Activated CD4-positive, alpha-beta T cell treated with anti-CD3 and anti-CD28 coated beads, Interleukin-2, amount 10 ng/mL, durations not matched to agents 7 days and 5 days (primary cell): ENCODE results near the gene MPV17L2. TPM values are rescaled to one million over a fixed set of nuclear protein-coding genes. Genes with fewer than 3 reads are reported as not detected.

Experiments
- CTCF ChIA-PET: fragments of 350-600 bp; sonication (Branson Sonifier 250); formaldehyde crosslinking; loops from one replicate; lab custom pipeline; 2021; ENCODE audit warnings: antibody characterized with exemption; lab: Charles Lee
- POLR2A ChIA-PET: fragments of 350-600 bp; sonication (Branson Sonifier 250); formaldehyde crosslinking; loops from one replicate; lab custom pipeline; 2021; ENCODE audit warnings: antibody characterized with exemption; lab: Charles Lee
- DNase-seq: peaks from one replicate; pipeline ENCODE4 v3.0.0-alpha.2; 2020
- H3K27ac Mint-ChIP-seq: one replicate; pipeline ENCODE4 v1.8.0; 2021; ENCODE audit warnings: mild to moderate bottlenecking, moderate library complexity, mixed read lengths
- H3K27me3 Mint-ChIP-seq: one replicate; pipeline ENCODE4 v1.8.0; 2021; ENCODE audit warnings: mixed read lengths
- H3K36me3 Mint-ChIP-seq: one replicate; pipeline ENCODE4 v1.8.0; 2021; ENCODE audit warnings: low read depth, mixed read lengths
- H3K4me1 Mint-ChIP-seq: one replicate; pipeline ENCODE4 v1.8.0; 2021; ENCODE audit warnings: mixed read lengths
- H3K4me3 Mint-ChIP-seq: one replicate; pipeline ENCODE4 v1.8.0; 2021; ENCODE audit warnings: mild to moderate bottlenecking, moderate library complexity, mixed read lengths
- H3K9me3 Mint-ChIP-seq: one replicate; pipeline ENCODE4 v1.8.0; 2021; ENCODE audit warnings: mixed read lengths
- total RNA-seq, 2 experiments: library from RNA; stranded (reverse); gene quantifications; one replicate each; pipeline ENCODE4 v1.2.3, GENCODE V29; 2021

MPV17L2 gene
- total RNA-seq, 2 experiments from 2014 or later = 6.1 to 6.5 TPM

DNA sequence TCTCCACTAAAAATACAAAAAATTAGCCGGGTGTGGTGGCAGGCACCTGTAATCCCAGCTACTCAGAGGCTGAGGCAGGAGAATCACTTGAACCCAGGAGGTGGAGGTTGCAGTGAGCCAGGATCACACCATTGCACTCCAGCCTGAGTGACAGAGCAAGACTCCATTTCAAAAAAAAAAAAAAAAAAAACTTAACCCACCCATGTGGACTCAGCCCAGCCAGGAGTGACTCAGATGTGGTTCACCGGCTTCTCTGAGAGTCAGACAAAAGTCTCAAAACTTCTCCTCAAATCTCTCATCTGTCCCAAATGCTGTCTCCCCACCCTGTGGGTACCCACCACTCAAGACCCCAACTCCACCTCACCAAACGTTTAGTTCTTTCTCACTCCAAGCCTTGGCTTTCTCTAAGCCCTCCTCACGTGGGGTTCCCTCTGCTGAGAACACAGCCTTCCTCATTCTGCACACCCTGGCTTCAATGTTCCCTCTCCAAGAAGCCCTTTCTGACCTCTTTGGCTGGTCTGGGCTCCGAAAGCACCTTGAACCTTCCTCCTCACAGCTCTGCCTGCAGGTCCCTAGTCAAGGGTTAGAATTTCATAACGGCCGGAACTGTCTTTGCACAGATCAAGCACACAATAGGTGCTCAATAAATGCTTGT, 21.9 kb downstream of the MPV17L2 start:
- no peak for DNase-seq
- POLR2A ChIA-PET = no interaction called here
- Mint-ChIP-seq H3K36me3 (no peaks in the 10 kb centered on the region), H3K4me3 (no peak overlapping the region), H3K9me3 (no peaks in the 10 kb centered on the region), H3K27ac (no peak overlapping the region), H3K27me3 (peaks cover 6% of the 10 kb centered on the region), H3K4me1 (peaks cover 6% of the 10 kb centered on the region)
- CTCF ChIA-PET = interaction anchor here (1.3 to 1.5 kb wide), 3 partner anchors 9 to 107 kb away, joined by 3 read pairs; no protein-coding TSS in a partner anchor

DNA sequence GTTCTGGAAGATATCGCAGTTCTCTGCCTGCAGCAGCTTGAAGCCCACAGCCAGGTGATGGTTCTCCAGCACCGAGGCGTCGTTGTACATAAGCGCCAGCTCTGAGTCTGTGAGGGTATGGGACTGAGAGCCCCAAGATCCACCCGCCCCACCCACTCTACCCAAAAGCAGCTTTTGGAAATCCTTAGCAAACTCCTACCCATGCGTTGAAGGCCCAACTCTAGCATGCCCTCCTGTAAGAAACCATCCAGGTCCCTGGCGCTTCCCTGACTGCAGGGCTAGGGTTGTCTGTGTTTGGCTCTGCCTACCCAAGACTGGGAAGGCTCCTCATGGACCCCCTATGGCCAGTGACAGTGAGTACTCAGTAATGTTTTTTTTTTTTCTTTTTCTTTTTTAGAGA, 23.8 kb downstream of the MPV17L2 start:
- H3K9me3 Mint-ChIP-seq = no peaks in the 10 kb centered on the region
- H3K4me3 Mint-ChIP-seq = no peak overlapping the region
- H3K27ac Mint-ChIP-seq = no peak overlapping the region
- peaks cover 12% of the 10 kb centered on the region for H3K27me3 Mint-ChIP-seq
- POLR2A ChIA-PET = no interaction called here
- H3K4me1 Mint-ChIP-seq = peaks cover 10% of the 10 kb centered on the region
- H3K36me3 Mint-ChIP-seq = no peaks in the 10 kb centered on the region
- DNase-seq = no peak
- CTCF ChIA-PET = interaction anchor here (0.7 to 1.4 kb wide), 3 partner anchors 9 to 256 kb away, joined by 3 to 5 read pairs (median 3); no protein-coding TSS in a partner anchor

- ChIA-PET CTCF (interaction anchor here (1.4 kb wide), 1 partner anchor 9 kb away, joined by 4 read pairs; no protein-coding TSS in a partner anchor), POLR2A (no interaction called here)
- Mint-ChIP-seq H3K9me3 (no peaks in the 10 kb centered on the region), H3K4me1 (peaks cover 10% of the 10 kb centered on the region), H3K27me3 (peaks cover 12% of the 10 kb centered on the region), H3K36me3 (no peaks in the 10 kb centered on the region), H3K4me3 (no peak overlapping the region), H3K27ac (no peak overlapping the region)
- no peak for DNase-seq
Observed at GRCh38 chr19:18218159-18218558, 25.1 kb downstream of the MPV17L2 start.

DNA sequence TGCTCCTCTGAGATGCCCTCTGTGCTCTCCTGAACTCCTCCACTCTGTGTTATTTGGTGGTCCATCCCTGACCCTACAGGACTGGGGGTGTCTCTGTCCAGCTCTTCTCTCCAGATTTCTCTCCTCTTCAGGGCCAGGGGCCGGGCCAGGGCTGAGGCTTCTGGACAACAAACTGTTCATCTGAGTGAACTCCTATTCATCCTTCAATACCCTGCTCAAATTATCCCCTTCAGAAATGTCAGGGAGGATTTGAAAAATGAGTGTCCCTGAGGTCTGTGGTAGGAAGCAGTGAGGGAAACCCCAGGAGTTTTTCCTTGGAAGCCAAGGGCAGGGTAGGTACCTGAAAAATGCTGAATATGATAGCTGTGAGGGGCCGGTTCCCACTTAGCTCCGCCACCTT, 25.6 kb downstream of the MPV17L2 start:
- no peak overlapping the region for H3K4me3 Mint-ChIP-seq
- no peak for DNase-seq
- no peak overlapping the region for H3K27ac Mint-ChIP-seq
- POLR2A ChIA-PET = no interaction called here
- H3K36me3 Mint-ChIP-seq = no peaks in the 10 kb centered on the region
- H3K27me3 Mint-ChIP-seq = peaks cover 12% of the 10 kb centered on the region
- H3K4me1 Mint-ChIP-seq = peaks cover 10% of the 10 kb centered on the region
- CTCF ChIA-PET = interaction anchor here (0.6 to 2.1 kb wide), 4 partner anchors 10 to 121 kb away, joined by 4 to 7 read pairs (median 4); no protein-coding TSS in a partner anchor
- H3K9me3 Mint-ChIP-seq = no peaks in the 10 kb centered on the region

- peaks cover 24% of the 10 kb centered on the region for H3K27me3 Mint-ChIP-seq
- POLR2A ChIA-PET = no interaction called here
- H3K27ac Mint-ChIP-seq = no peak overlapping the region
- H3K36me3 Mint-ChIP-seq = no peaks in the 10 kb centered on the region
- peaks cover 15% of the 10 kb centered on the region for H3K4me1 Mint-ChIP-seq
- H3K4me3 Mint-ChIP-seq = no peak overlapping the region
- CTCF ChIA-PET = interaction anchor here (0.7 to 2.1 kb wide), 8 partner anchors 11 to 287 kb away, joined by 3 to 7 read pairs (median 3); partner anchors contain the start of gene CCDC124
- H3K9me3 Mint-ChIP-seq = no peaks in the 10 kb centered on the region
- DNase-seq = no peak
Observed at GRCh38 chr19:18219911-18220631, 27.1 kb downstream of the MPV17L2 start.

DNA sequence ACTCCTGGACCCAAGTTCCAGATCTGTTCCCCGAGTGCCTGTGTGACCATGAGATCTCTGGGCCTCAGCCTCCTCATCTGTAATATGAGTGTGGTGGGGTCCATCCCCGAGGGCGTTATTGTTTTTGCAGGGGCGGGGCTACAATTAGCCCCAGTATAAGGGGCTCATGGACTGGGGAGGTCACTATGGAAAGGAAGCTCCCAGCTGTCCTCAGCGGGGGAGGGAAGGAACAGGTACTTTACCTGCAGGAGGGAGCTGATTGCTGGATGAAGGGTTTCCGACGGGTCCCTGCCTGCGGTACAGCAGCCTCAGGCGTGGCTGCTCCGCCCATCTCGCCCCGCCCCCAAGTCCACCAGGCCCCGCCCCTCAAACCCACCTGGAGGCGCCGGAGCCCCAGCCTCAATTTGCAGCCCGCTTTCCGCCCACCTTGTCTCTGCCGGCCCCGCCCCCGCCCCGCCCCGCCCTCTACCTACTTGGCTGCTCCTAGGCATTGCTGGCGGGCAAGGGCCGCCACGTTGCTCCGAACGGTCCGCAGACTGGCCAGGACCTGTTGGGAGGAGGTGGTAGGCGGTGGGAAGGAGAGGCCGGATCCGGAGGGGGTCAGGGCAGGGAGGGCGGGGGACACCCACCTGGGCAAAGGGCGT, 27.7 kb downstream of the MPV17L2 start:
- POLR2A ChIA-PET = no interaction called here

GRCh38 chr19:18221815-18222725, 29.1 kb downstream of the MPV17L2 start:
- no peak for DNase-seq
- H3K4me3 Mint-ChIP-seq = no peak overlapping the region
- H3K4me1 Mint-ChIP-seq = peaks cover 20% of the 10 kb centered on the region
- ChIA-PET CTCF (interaction anchor here (0.8 to 2.3 kb wide), 5 partner anchors 13 to 58 kb away, joined by 3 to 10 read pairs (median 4); no protein-coding TSS in a partner anchor), POLR2A (no interaction called here)
- no peaks in the 10 kb centered on the region for H3K36me3 Mint-ChIP-seq
- H3K27me3 Mint-ChIP-seq = peaks cover 40% of the 10 kb centered on the region
- no peak overlapping the region for H3K27ac Mint-ChIP-seq
- H3K9me3 Mint-ChIP-seq = no peaks in the 10 kb centered on the region

More for the DNA sequence above, 27.7 kb downstream of the MPV17L2 start:
- CTCF ChIA-PET = interaction anchor here (0.8 to 2.1 kb wide), 7 partner anchors 16 to 288 kb away, joined by 3 to 7 read pairs (median 3); partner anchors contain the start of gene CCDC124
- Mint-ChIP-seq H3K4me3 (no peak overlapping the region), H3K36me3 (no peaks in the 10 kb centered on the region), H3K4me1 (peaks cover 18% of the 10 kb centered on the region), H3K27ac (no peak overlapping the region), H3K9me3 (no peaks in the 10 kb centered on the region), H3K27me3 (peaks cover 30% of the 10 kb centered on the region)
- no peak for DNase-seq

- CTCF ChIA-PET = interaction anchor here (0.8 to 2.3 kb wide), 12 partner anchors 9 to 165 kb away, joined by 3 to 10 read pairs (median 4); no protein-coding TSS in a partner anchor
- Mint-ChIP-seq H3K36me3 (no peaks in the 10 kb centered on the region), H3K9me3 (no peaks in the 10 kb centered on the region), H3K27ac (no peak overlapping the region), H3K27me3 (peaks cover 47% of the 10 kb centered on the region), H3K4me1 (peaks cover 20% of the 10 kb centered on the region), H3K4me3 (peak overlapping the region; percentile 73)
- DNase-seq = no peak
- POLR2A ChIA-PET = no interaction called here
Observed at GRCh38 chr19:18223860-18224524, 31.0 kb downstream of the MPV17L2 start.

- Mint-ChIP-seq H3K4me1 (peaks cover 19% of the 10 kb centered on the region), H3K27me3 (peaks cover 49% of the 10 kb centered on the region), H3K9me3 (no peaks in the 10 kb centered on the region), H3K36me3 (no peaks in the 10 kb centered on the region), H3K4me3 (peak overlapping the region; percentile 73), H3K27ac (no peak overlapping the region)
- DNase-seq = peak; percentile 90
- CTCF ChIA-PET = interaction anchor here (1.0 to 2.3 kb wide), 11 partner anchors 9 to 165 kb away, joined by 3 to 10 read pairs (median 5); a partner anchor contains a TSS
- POLR2A ChIA-PET = no interaction called here
Observed at GRCh38 chr19:18224525-18225354, 31.7 kb downstream of the MPV17L2 start.

DNA sequence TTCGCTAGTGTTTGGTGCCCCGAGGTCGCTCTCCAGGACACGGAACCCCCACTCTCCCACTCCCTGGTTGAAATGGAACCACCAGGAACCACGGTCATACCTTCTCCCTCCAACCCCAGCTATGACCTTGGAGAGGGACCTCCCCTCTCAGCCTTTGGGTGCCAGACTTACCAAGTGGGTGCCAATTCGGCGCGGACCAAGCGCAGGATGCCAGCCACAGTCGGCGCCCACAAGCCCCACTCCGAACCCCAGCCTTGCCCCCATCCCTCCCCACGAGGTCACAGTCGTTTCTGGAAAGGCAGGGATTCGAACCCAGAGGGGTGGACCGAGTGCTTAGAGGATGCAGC, 32.3 kb downstream of the MPV17L2 start:
- ChIA-PET POLR2A (no interaction called here), CTCF (interaction anchor here (1.0 to 1.6 kb wide), 4 partner anchors 8 to 103 kb away, joined by 3 to 8 read pairs (median 6); a partner anchor contains a TSS)
- no peaks in the 10 kb centered on the region for H3K9me3 Mint-ChIP-seq
- no peak overlapping the region for H3K27ac Mint-ChIP-seq
- H3K4me3 Mint-ChIP-seq = no peak overlapping the region
- H3K4me1 Mint-ChIP-seq = peaks cover 17% of the 10 kb centered on the region
- no peak for DNase-seq
- peaks cover 45% of the 10 kb centered on the region for H3K27me3 Mint-ChIP-seq
- H3K36me3 Mint-ChIP-seq = no peaks in the 10 kb centered on the region
